HepG2 (cell line): ENCODE data around the gene TBC1D10B. TPM values are rescaled to one million over a fixed set of nuclear protein-coding genes. Genes with fewer than 3 reads are reported as not detected.
A peak's percentile ranks its signal among the peaks of the same experiment; 100 is the strongest.

ENCODE experiments used
- DPF2 ChIP-seq: sonication (generic); formaldehyde crosslinking; IDR thresholded peaks from 2 replicates; pipeline ENCODE4 v1.4.0; 2020; ENCODE audit warnings: mild to moderate bottlenecking, low read depth, missing genetic modification reagents, borderline replicate concordance
- FOXK1 ChIP-seq: sonication (generic); formaldehyde crosslinking; IDR thresholded peaks from 2 replicates; pipeline ENCODE4 v1.4.0; 2020; ENCODE audit warnings: low read depth, missing genetic modification reagents, borderline replicate concordance
- FOXK2 ChIP-seq: fragments of 450-650 bp; IDR thresholded peaks from 2 replicates; pipeline ENCODE4 v1.6.1; 2016
- MAFG ChIP-seq: sonication (generic); formaldehyde crosslinking; IDR thresholded peaks from 2 replicates; pipeline ENCODE4 v1.5.1; 2020; ENCODE audit warnings: mild to moderate bottlenecking, missing genetic modification reagents
- MBNL3 ChIP-seq: fragments of 250-450 bp; sonication (Bioruptor Pico); conservative IDR thresholded peaks from 2 replicates; pipeline ENCODE4 v1.8.0; 2022; ENCODE audit warnings: mild to moderate bottlenecking, inconsistent platforms
- ONECUT2 ChIP-seq: sonication (generic); formaldehyde crosslinking; IDR thresholded peaks from 2 replicates; pipeline ENCODE4 v1.4.0; 2020; ENCODE audit warnings: missing genetic modification reagents
- RAD21 ChIP-seq: fragments of 450-650 bp; formaldehyde crosslinking; IDR thresholded peaks from 2 replicates; pipeline ENCODE4 v1.5.0; 2020; ENCODE audit warnings: mild to moderate bottlenecking
- SMYD3 ChIP-seq: sonication (generic); formaldehyde crosslinking; IDR thresholded peaks from 2 replicates; pipeline ENCODE4 v1.8.1; 2023; ENCODE audit warnings: mild to moderate bottlenecking, missing genetic modification reagents
- SRSF4 ChIP-seq: fragments of 200-400 bp; formaldehyde crosslinking; IDR thresholded peaks from one replicate; pipeline ENCODE4 v1.6.1; 2018; ENCODE audit warnings: mild to moderate bottlenecking, low read depth, low read length, moderate library complexity; ENCODE audit not compliant: poor library complexity, severe bottlenecking
- ZFAT ChIP-seq: sonication (generic); formaldehyde crosslinking; conservative IDR thresholded peaks from 2 replicates; pipeline ENCODE4 v1.8.1; 2023; ENCODE audit warnings: missing genetic modification reagents, inconsistent platforms
- ZNF138 ChIP-seq: sonication (generic); formaldehyde crosslinking; IDR thresholded peaks from 2 replicates; pipeline ENCODE4 v1.5.0; 2020; ENCODE audit warnings: mild to moderate bottlenecking, low read depth, missing genetic modification reagents
- ZNF143 ChIP-seq: sonication (generic); formaldehyde crosslinking; IDR thresholded peaks from 2 replicates; pipeline ENCODE4 v1.4.0; 2020; ENCODE audit warnings: missing genetic modification reagents
- ZNF354B ChIP-seq: sonication (generic); formaldehyde crosslinking; IDR thresholded peaks from 2 replicates; pipeline ENCODE4 v1.8.0; 2022; ENCODE audit warnings: mild to moderate bottlenecking, missing genetic modification reagents
- ZNF432 ChIP-seq: sonication (generic); formaldehyde crosslinking; IDR thresholded peaks from 2 replicates; pipeline ENCODE4 v1.5.0; 2020; ENCODE audit warnings: missing genetic modification reagents, mild to moderate bottlenecking, borderline replicate concordance
- ZNF616 ChIP-seq: sonication (generic); formaldehyde crosslinking; IDR thresholded peaks from 2 replicates; pipeline ENCODE4 v1.5.0; 2020; ENCODE audit warnings: low read depth, mild to moderate bottlenecking, missing genetic modification reagents
- polyA plus RNA-seq, 8 experiments: library from polyadenylated mRNA; depleted of rRNA in 3 of 8; stranded (reverse) in 7 of 8; unstranded in 1 of 8; fragments of >200 nt; fragmentation: Illumina TruSeq in 4 of 8; extraction: Trizol in 4 of 8; gene quantifications; 2 replicates each; pipeline versions ENCODE4 v1.2.1 to v1.2.3, GENCODE V29; 2011 to 2016; ENCODE audit warnings: low read depth in 4 of 8, missing spikeins in 1 of 8, mixed read lengths in 1 of 8; ENCODE audit not compliant: insufficient read depth in 1 of 8
- total RNA-seq, 5 experiments: library from RNA; depleted of rRNA; stranded (reverse); fragments of >200 nt; fragmentation: Illumina TruSeq; extraction: Trizol; gene quantifications; 2 replicates each; pipeline ENCODE4 v1.2.3, GENCODE V29; 2016; ENCODE audit warnings: low read depth in 1 of 5
- TF ChIP-seq, protein P1 (sequence below): sonication (generic); formaldehyde crosslinking; IDR thresholded peaks from one replicate; pipeline ENCODE4 v1.5.1; 2020; ENCODE audit warnings: mild to moderate bottlenecking, missing genetic modification reagents; ENCODE audit errors: not compliant biosample characterization
- TF ChIP-seq, protein P2 (sequence below): sonication (generic); formaldehyde crosslinking; IDR thresholded peaks from 2 replicates; pipeline ENCODE4 v1.4.0; 2020; ENCODE audit warnings: mild to moderate bottlenecking, missing genetic modification reagents
- TF ChIP-seq, protein P3 (sequence below): sonication (generic); formaldehyde crosslinking; IDR thresholded peaks from 2 replicates; pipeline ENCODE4 v1.4.0; 2020; ENCODE audit warnings: missing genetic modification reagents

Gene TBC1D10B
- total and polyA plus RNA-seq, 2 of the 13 experiments (the other 11 are each of a cell fraction or from before 2014, with no cell fraction given) = 15.7 to 24.8 TPM

DNA sequence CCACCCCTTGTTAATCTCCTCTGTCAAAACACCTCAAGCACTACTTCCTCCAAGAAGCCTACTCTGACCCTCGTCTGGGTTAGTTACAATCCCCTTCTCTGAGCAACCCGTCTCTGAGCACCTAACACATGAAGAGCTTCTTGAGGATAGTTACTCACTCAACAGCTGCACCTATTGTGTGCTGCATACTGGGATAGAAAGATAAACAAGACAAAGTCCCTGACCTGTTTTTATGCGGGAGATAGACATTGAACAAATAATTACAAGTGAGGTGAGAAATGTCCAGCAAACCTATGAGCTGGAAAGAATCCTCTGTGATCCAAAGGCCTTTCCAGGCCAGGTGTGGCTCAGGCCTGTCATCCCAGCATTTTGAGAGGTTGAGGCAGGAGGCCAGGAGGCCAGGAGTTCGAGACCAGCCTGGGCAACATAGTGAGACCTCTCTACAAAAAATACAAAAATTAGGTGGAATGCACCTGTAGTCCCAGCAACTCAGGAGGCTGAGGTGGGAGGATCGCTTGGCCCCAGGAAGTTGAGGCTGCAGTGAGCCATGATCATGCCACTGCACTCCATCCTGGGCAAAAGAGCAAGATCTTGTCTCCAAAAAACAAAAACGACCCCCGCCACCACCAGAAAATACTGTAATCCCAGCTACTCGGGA, 31.6 kb upstream of the TBC1D10B start (continued):
- TF ChIP-seq, protein P1, sequence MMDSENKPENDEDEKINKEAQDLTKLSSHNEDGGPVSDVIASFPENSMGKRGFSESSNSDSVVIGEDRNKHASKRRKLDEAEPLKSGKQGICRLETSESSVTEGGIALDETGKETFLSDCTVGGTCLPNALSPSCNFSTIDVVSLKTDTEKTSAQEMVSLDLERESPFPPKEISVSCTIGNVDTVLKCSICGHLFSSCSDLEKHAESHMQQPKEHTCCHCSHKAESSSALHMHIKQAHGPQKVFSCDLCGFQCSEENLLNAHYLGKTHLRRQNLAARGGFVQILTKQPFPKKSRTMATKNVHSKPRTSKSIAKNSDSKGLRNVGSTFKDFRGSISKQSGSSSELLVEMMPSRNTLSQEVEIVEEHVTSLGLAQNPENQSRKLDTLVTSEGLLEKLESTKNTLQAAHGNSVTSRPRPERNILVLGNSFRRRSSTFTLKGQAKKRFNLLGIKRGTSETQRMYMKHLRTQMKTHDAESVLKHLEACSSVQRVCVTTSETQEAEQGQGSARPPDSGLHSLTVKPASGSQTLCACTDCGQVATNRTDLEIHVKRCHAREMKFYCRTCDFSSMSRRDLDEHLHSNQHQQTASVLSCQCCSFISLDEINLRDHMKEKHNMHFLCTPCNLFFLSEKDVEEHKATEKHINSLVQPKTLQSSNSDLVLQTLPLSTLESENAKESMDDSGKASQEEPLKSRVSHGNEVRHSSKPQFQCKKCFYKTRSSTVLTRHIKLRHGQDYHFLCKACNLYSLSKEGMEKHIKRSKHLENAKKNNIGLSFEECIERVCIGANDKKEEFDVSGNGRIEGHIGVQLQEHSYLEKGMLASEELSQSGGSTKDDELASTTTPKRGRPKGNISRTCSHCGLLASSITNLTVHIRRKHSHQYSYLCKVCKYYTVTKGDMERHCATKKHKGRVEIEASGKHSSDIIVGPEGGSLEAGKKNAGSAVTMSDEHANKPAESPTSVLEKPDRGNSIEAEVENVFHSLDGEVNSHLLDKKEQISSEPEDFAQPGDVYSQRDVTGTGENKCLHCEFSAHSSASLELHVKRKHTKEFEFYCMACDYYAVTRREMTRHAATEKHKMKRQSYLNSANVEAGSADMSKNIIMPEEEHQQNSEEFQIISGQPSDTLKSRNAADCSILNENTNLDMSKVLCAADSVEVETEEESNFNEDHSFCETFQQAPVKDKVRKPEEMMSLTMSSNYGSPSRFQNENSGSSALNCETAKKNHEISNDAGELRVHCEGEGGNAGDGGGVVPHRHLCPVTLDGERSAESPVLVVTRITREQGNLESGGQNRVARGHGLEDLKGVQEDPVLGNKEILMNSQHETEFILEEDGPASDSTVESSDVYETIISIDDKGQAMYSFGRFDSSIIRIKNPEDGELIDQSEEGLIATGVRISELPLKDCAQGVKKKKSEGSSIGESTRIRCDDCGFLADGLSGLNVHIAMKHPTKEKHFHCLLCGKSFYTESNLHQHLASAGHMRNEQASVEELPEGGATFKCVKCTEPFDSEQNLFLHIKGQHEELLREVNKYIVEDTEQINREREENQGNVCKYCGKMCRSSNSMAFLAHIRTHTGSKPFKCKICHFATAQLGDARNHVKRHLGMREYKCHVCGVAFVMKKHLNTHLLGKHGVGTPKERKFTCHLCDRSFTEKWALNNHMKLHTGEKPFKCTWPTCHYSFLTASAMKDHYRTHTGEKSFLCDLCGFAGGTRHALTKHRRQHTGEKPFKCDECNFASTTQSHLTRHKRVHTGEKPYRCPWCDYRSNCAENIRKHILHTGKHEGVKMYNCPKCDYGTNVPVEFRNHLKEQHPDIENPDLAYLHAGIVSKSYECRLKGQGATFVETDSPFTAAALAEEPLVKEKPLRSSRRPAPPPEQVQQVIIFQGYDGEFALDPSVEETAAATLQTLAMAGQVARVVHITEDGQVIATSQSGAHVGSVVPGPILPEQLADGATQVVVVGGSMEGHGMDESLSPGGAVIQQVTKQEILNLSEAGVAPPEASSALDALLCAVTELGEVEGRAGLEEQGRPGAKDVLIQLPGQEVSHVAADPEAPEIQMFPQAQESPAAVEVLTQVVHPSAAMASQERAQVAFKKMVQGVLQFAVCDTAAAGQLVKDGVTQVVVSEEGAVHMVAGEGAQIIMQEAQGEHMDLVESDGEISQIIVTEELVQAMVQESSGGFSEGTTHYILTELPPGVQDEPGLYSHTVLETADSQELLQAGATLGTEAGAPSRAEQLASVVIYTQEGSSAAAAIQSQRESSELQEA (CRISPR knock-in tag) = no peak
- peak; percentile 91; the same call in 1 of the 2 replicates for TF ChIP-seq FOXK1
- TF ChIP-seq MBNL3 (CRISPR knock-in tag) = no peak
- TF ChIP-seq ZNF138 (CRISPR knock-in tag) = no peak
- TF ChIP-seq, protein P2, sequence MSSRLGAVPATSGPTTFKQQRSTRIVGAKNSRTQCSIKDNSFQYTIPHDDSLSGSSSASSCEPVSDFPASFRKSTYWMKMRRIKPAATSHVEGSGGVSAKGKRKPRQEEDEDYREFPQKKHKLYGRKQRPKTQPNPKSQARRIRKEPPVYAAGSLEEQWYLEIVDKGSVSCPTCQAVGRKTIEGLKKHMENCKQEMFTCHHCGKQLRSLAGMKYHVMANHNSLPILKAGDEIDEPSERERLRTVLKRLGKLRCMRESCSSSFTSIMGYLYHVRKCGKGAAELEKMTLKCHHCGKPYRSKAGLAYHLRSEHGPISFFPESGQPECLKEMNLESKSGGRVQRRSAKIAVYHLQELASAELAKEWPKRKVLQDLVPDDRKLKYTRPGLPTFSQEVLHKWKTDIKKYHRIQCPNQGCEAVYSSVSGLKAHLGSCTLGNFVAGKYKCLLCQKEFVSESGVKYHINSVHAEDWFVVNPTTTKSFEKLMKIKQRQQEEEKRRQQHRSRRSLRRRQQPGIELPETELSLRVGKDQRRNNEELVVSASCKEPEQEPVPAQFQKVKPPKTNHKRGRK (CRISPR knock-in tag) = 0 out of 2 replicates have a peak, but pooled peaks have one; percentile 11
- peak; percentile 78; the same call in 1 of the 2 replicates for TF ChIP-seq DPF2 (CRISPR knock-in tag)
- TF ChIP-seq SRSF4 = no peak
- no peak for TF ChIP-seq ZNF432 (CRISPR knock-in tag)
- no peak for TF ChIP-seq ONECUT2
- TF ChIP-seq, protein P3, sequence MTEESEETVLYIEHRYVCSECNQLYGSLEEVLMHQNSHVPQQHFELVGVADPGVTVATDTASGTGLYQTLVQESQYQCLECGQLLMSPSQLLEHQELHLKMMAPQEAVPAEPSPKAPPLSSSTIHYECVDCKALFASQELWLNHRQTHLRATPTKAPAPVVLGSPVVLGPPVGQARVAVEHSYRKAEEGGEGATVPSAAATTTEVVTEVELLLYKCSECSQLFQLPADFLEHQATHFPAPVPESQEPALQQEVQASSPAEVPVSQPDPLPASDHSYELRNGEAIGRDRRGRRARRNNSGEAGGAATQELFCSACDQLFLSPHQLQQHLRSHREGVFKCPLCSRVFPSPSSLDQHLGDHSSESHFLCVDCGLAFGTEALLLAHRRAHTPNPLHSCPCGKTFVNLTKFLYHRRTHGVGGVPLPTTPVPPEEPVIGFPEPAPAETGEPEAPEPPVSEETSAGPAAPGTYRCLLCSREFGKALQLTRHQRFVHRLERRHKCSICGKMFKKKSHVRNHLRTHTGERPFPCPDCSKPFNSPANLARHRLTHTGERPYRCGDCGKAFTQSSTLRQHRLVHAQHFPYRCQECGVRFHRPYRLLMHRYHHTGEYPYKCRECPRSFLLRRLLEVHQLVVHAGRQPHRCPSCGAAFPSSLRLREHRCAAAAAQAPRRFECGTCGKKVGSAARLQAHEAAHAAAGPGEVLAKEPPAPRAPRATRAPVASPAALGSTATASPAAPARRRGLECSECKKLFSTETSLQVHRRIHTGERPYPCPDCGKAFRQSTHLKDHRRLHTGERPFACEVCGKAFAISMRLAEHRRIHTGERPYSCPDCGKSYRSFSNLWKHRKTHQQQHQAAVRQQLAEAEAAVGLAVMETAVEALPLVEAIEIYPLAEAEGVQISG (CRISPR knock-in tag) = peak; percentile 61
- no peak for TF ChIP-seq ZNF616 (CRISPR knock-in tag)
- no peak for TF ChIP-seq ZNF354B (CRISPR knock-in tag)
- no peak for TF ChIP-seq MAFG (CRISPR knock-in tag)
- TF ChIP-seq RAD21 (CRISPR knock-in tag) = peak; percentile 54; the same call in 1 of the 2 replicates
- peak; percentile 97 for TF ChIP-seq FOXK2
- no peak for TF ChIP-seq ZNF143
- no peak for TF ChIP-seq ZFAT
- no peak for TF ChIP-seq SMYD3 (CRISPR knock-in tag)
